Tibial artery (tissue), 4 donors: ENCODE data around the gene TRIM47.

Experiments used
- DNase-seq, 2 donors: peaks; one replicate each; pipeline ENCODE4 v3.0.0-alpha.2; 2019
- H3K27ac ChIP-seq, 2 donors: fragments of 200-600 bp; sonication (generic) in 1 of 2; 1 replicate in 1 of 2; 2 replicates in 1 of 2; pipeline ENCODE4 v1.5.1; 2018 to 2019; ENCODE audit warnings: mild to moderate bottlenecking in 1 of 2
- H3K27me3 ChIP-seq, 2 donors: fragments of 200-600 bp; sonication (generic) in 1 of 2; one replicate each; pipeline versions ENCODE4 v1.5.1 to v1.6.0; 2016 to 2019
- H3K36me3 ChIP-seq, 3 donors: fragments of 200-600 bp; sonication (generic) in 2 of 3; one replicate each; pipeline ENCODE4 v1.5.1; 2016 to 2019; ENCODE audit warnings: mild to moderate bottlenecking in 2 of 3
- H3K4me1 ChIP-seq, 4 donors: fragments of 200-600 bp; sonication (generic) in 2 of 4; 1 replicate in 3 of 4; 2 replicates in 1 of 4; pipeline ENCODE4 v1.5.1; 2016 to 2019
- H3K4me3 ChIP-seq, 2 donors: fragments of 200-600 bp; sonication (generic) in 1 of 2; 1 replicate in 1 of 2; 2 replicates in 1 of 2; pipeline ENCODE4 v1.5.1; 2018 to 2019; ENCODE audit warnings: mild to moderate bottlenecking in 2 of 2
- H3K9me3 ChIP-seq, 3 donors: fragments of 200-600 bp; sonication (generic) in 1 of 3; one replicate each; pipeline ENCODE4 v1.5.1; 2016 to 2019
- intact Hi-C: fragments of 100-400 bp; cut with DNase I; formaldehyde crosslinking; loops from one replicate; pipeline ENCODE4 v1.15.0; 2023; ENCODE audit warnings: low total_unique reads
- TF ChIP-seq, protein P1 (sequence below), 2 experiments: fragments of 200-600 bp in 1 of 2; fragments of 450-650 bp in 1 of 2; IDR thresholded peaks; one replicate each; pipeline ENCODE4 v1.5.1; 2017 to 2019; ENCODE audit warnings: antibody characterized with exemption in 2 of 2, mild to moderate bottlenecking in 1 of 2, moderate library complexity in 1 of 2

The TRIM47 gene

DNA sequence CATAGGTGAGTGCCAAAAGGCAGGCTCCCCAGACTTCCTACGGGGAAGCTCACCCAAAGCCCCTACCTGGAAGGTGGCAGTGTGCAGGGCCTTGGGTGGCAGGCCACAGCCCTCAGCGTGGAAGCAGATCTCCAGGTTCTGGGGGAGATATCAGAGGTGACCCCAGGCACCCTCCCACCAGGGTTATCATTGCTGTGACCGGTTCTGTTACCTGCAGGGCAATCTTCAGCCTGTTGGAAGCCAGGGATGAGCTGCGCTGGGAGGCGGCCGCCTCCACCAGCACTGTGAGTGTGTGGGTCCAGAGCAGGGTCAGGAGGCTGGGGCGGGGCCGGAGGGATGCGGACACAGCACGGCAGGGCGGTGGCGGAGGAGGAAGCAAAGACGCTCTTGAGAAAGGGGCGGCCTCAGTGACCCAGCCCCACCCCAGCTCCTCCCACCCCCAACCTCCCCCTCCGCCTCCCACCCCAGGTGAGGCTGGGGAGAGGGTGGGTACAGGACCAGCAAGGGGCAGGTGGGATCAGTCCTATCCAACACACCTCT lies 47.3 kb downstream of the TRIM47 start:
- no peak for DNase-seq
- Histone ChIP-seq H3K9me3 (no peaks in the 10 kb centered on the region), H3K27ac (no peak overlapping the region)

DNA sequence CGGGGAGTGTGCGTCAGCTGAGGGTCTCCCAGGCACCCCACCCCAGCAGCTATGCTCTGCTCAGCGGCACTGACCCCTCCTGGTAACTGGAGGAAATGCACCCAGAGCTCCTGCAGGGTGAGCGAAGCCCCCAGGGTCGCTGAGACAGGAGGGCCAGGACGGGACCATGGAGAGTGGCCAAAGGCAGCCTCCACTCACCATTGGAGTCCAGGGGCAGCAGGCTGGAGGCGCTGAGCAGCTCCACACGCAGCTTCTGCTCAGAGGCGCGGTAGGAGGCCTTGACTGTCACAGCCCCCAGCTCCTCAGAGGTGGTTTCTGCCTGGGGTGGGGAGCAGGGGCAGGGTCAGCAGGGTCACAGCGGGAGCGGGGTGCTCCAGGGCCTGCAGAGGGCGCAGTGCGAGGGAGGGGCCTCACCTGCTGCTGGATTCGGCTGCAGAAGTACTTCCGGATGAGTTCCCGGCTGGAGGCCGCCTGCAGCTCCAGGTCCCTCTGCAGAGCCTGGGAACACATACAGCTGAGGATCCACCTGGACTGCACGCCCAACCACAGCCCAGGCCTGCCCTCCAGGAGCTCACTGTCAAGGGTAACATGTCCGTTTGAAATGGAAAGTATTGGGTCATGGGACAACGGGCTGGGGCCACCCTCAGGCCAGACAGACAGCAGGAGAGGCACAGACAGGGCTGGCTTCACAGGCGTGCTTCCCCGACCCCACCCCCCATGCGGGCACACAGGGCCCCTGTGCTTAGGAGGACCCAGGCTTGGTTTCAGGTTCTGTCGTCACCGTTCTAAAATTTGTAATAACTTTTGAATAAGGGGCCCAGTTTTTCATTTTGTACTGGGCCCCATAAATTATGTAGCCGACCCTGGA lies 48.0 kb downstream of the TRIM47 start:
- H3K4me3 ChIP-seq, result no peak overlapping the region
- no peaks in the 10 kb centered on the region for H3K27me3 ChIP-seq
- H3K36me3 ChIP-seq, result peaks cover 0 to 46% (median 17%) of the 10 kb centered on the region in 3 donors
- DNase-seq, result no peak
- peaks cover 0 to 28% (median 18%) of the 10 kb centered on the region in 4 donors for H3K4me1 ChIP-seq
- TF ChIP-seq, protein P1, sequence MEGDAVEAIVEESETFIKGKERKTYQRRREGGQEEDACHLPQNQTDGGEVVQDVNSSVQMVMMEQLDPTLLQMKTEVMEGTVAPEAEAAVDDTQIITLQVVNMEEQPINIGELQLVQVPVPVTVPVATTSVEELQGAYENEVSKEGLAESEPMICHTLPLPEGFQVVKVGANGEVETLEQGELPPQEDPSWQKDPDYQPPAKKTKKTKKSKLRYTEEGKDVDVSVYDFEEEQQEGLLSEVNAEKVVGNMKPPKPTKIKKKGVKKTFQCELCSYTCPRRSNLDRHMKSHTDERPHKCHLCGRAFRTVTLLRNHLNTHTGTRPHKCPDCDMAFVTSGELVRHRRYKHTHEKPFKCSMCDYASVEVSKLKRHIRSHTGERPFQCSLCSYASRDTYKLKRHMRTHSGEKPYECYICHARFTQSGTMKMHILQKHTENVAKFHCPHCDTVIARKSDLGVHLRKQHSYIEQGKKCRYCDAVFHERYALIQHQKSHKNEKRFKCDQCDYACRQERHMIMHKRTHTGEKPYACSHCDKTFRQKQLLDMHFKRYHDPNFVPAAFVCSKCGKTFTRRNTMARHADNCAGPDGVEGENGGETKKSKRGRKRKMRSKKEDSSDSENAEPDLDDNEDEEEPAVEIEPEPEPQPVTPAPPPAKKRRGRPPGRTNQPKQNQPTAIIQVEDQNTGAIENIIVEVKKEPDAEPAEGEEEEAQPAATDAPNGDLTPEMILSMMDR (IDR thresholded peaks at IDR 0.05), result peak in 1 of 2 experiments; percentile 24
- intact Hi-C loops, result no loop called here
- no peaks in the 10 kb centered on the region for H3K9me3 ChIP-seq
- no peak overlapping the region for H3K27ac ChIP-seq

More for the DNA sequence above, 47.3 kb downstream of the TRIM47 start:
- intact Hi-C loops, result no loop called here
- TF ChIP-seq, protein P1 (IDR thresholded peaks at IDR 0.05), result no peak
- H3K36me3 ChIP-seq, result peaks cover 0 to 50% (median 16%) of the 10 kb centered on the region in 3 donors
- no peaks in the 10 kb centered on the region for H3K27me3 ChIP-seq
- no peak overlapping the region for H3K4me3 ChIP-seq
- H3K4me1 ChIP-seq, result peaks cover 0 to 31% (median 19%) of the 10 kb centered on the region in 4 donors

DNA sequence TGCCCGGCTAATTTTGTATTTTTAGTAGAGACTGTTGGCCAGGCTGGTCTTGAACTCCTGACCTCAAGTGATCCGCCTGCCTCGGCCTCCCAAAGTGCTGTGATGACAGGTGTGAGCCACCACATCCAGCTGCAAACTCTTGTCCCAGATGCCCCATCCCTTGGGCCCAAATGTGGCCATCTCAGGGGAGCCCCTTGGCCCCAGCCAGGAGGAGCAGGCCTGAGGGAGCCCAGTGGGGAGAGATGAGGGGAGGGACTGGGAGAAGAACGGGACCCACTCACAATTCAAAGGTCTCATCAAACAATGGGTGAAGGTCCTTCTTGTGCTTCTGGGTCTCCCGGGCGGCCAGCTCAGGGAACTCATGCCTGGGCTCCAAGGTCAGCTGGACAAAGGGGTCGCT lies 48.6 kb downstream of the TRIM47 start:
- Histone ChIP-seq H3K4me3 (no peak overlapping the region), H3K27me3 (no peaks in the 10 kb centered on the region), H3K9me3 (no peaks in the 10 kb centered on the region), H3K4me1 (peaks cover 0 to 25% (median 17%) of the 10 kb centered on the region in 4 donors), H3K36me3 (peaks cover 0 to 46% (median 22%) of the 10 kb centered on the region in 3 donors), H3K27ac (no peak overlapping the region)
- DNase-seq, result no peak
- intact Hi-C loops, result no loop called here
- TF ChIP-seq, protein P1 (IDR thresholded peaks at IDR 0.05), result no peak

DNA sequence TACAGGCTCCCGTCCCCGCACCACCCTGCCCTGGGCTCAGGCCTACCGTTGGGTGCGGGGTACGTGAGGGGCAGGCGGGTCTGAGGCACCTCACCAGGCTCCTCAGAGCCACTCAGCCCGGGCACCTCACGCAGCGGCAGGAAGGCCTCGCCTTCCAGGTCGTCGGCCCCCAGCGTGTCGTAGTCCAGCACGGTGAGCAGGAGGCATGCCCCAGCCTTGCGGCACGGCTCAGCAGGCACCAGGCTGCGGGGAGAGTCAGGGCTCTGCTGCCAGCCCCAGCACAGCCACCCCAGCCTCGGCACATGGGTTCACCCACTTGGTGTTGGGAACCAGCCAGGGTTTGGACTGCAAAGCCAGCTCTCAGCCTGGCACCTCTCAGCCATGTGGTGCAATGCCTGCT lies 49.6 kb downstream of the TRIM47 start:
- Histone ChIP-seq H3K27me3 (no peaks in the 10 kb centered on the region), H3K4me1 (peaks cover 0 to 25% (median 17%) of the 10 kb centered on the region in 4 donors), H3K36me3 (peaks cover 5 to 47% (median 22%) of the 10 kb centered on the region in 3 donors), H3K27ac (no peak overlapping the region), H3K9me3 (no peaks in the 10 kb centered on the region), H3K4me3 (no peak overlapping the region)
- intact Hi-C loops, result no loop called here
- no peak for DNase-seq
- TF ChIP-seq, protein P1 (IDR thresholded peaks at IDR 0.05), result no peak

DNA sequence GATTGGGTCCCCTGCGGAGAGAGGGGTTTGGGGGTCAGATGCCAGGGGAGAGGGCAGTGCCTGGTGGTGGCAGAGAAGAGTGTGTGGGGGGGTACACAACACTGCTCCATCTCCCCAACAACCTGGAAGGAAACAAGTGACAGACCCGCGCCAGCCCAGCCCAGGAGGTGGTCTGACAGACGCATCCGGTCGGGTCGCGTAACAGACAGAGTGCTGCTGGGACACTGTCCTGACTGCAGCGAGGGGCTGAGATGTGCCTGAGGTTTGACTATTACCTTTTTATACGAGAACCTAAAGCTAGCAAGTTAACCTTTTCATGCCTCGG lies 50.3 kb downstream of the TRIM47 start:
- intact Hi-C loops, result no loop called here
- peaks cover 12 to 49% (median 24%) of the 10 kb centered on the region in 3 donors for H3K36me3 ChIP-seq

More for the DNA sequence above, 50.3 kb downstream of the TRIM47 start:
- Histone ChIP-seq H3K4me3 (peak overlapping the region; percentile 38 to 44), H3K27me3 (no peaks in the 10 kb centered on the region), H3K4me1 (peaks cover 0 to 30% (median 17%) of the 10 kb centered on the region in 4 donors), H3K9me3 (no peaks in the 10 kb centered on the region), H3K27ac (peak overlapping the region; percentile 70 to 71)
- DNase-seq, result no peak
- TF ChIP-seq, protein P1 (IDR thresholded peaks at IDR 0.05), result no peak
